ENCODE measurements around the gene LRRC61. TPM values are rescaled to one million over a fixed set of nuclear protein-coding genes. Genes with fewer than 3 reads are reported as not detected.
"Not testable (repeated sequence)": the region's sequence is repeated elsewhere in the genome, so short reads cannot be mapped to it uniquely, and the experiment has no call there.

Gene LRRC61
- polyA plus RNA-seq, 1 donor (not counting 4 experiments of a cell fraction or from before 2014, with no cell fraction given): 1.0 TPM

DNA sequence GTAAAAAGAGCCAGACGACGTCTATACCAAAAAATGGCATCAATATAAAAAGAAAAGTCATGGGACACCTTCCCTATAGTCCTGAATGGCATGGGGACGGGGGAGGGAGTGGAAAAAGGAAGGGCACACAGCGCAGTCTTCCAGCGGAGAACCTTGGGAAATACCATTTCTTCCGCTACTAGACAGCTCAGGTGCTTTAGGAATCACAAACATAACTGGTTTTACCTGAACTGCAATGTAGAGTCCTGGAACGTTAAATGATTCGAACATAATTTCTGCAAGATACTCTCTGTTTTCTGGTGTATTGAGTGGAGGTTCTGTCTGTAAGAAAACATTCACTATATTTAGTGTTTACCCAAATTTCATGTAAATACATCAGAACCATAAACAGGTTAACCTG, 28.1 kb upstream of the LRRC61 start:
- H3K27ac ChIP-seq (ENCODE audit: control insufficient read depth, insufficient read depth, low read length): not testable (repeated sequence)

GRCh38 chr7:150295614-150296013, 27.5 kb upstream of the LRRC61 start:
- H3K9ac ChIP-seq (ENCODE audit: control insufficient read depth, extremely low read depth, insufficient read depth, low read length); H3K79me2 ChIP-seq (ENCODE audit: control insufficient read depth, insufficient read depth, low read length); FAIRE-seq; H3K4me1 ChIP-seq (ENCODE audit: control insufficient read depth, extremely low read depth, insufficient read depth, low read length); dilution Hi-C loops (cut with MboI; ENCODE audit: extremely low pct_ligation_motif_present, low sequenced_read_pairs); H4K20me1 ChIP-seq (ENCODE audit: control insufficient read depth, extremely low read depth, insufficient read depth, low read length); H3K27me3 ChIP-seq (ENCODE audit: control insufficient read depth, extremely low read depth, insufficient read depth, low read length); H3K4me2 ChIP-seq (ENCODE audit: control insufficient read depth, extremely low read depth, insufficient read depth, low read depth, low read length); H2AFZ ChIP-seq (ENCODE audit: control insufficient read depth, low read length); H3K27ac ChIP-seq (ENCODE audit: control insufficient read depth, insufficient read depth, low read length); DNase-seq (ENCODE audit: low read depth, low spot score); H3K9me3 ChIP-seq (ENCODE audit: control insufficient read depth, low read depth, low read length); H3K9me1 ChIP-seq (ENCODE audit: control insufficient read depth, extremely low read depth, insufficient read depth, low read length); H3K36me3 ChIP-seq (ENCODE audit: control insufficient read depth in 2 of 2, extremely low read depth in 1 of 2, insufficient read depth in 2 of 2, low read length in 2 of 2); H3K4me3 ChIP-seq (ENCODE audit: control insufficient read depth in 2 of 3, extremely low read depth in 1 of 3, insufficient read depth in 2 of 3, low read depth in 1 of 3, low read length in 3 of 3): not testable (repeated sequence)

More for the DNA sequence above, 28.1 kb upstream of the LRRC61 start:
- H3K4me1 ChIP-seq (ENCODE audit: control insufficient read depth, extremely low read depth, insufficient read depth, low read length); H3K9ac ChIP-seq (ENCODE audit: control insufficient read depth, extremely low read depth, insufficient read depth, low read length); FAIRE-seq; H2AFZ ChIP-seq (ENCODE audit: control insufficient read depth, low read length); dilution Hi-C loops (cut with MboI; ENCODE audit: extremely low pct_ligation_motif_present, low sequenced_read_pairs); H4K20me1 ChIP-seq (ENCODE audit: control insufficient read depth, extremely low read depth, insufficient read depth, low read length); H3K4me2 ChIP-seq (ENCODE audit: control insufficient read depth, extremely low read depth, insufficient read depth, low read depth, low read length); H3K4me3 ChIP-seq (ENCODE audit: control insufficient read depth in 2 of 3, extremely low read depth in 1 of 3, insufficient read depth in 2 of 3, low read depth in 1 of 3, low read length in 3 of 3); DNase-seq (ENCODE audit: low read depth, low spot score); H3K27me3 ChIP-seq (ENCODE audit: control insufficient read depth, extremely low read depth, insufficient read depth, low read length); H3K9me3 ChIP-seq (ENCODE audit: control insufficient read depth, low read depth, low read length); H3K9me1 ChIP-seq (ENCODE audit: control insufficient read depth, extremely low read depth, insufficient read depth, low read length); H3K36me3 ChIP-seq (ENCODE audit: control insufficient read depth in 2 of 2, extremely low read depth in 1 of 2, insufficient read depth in 2 of 2, low read length in 2 of 2); H3K79me2 ChIP-seq (ENCODE audit: control insufficient read depth, insufficient read depth, low read length): not testable (repeated sequence)

GRCh38 chr7:150296802-150297201, 26.4 kb upstream of the LRRC61 start:
- FAIRE-seq; H3K36me3 ChIP-seq (ENCODE audit: control insufficient read depth in 2 of 2, extremely low read depth in 1 of 2, insufficient read depth in 2 of 2, low read length in 2 of 2); H2AFZ ChIP-seq (ENCODE audit: control insufficient read depth, low read length); H3K9me3 ChIP-seq (ENCODE audit: control insufficient read depth, low read depth, low read length); H3K4me1 ChIP-seq (ENCODE audit: control insufficient read depth, extremely low read depth, insufficient read depth, low read length); H3K27ac ChIP-seq (ENCODE audit: control insufficient read depth, insufficient read depth, low read length); H3K9ac ChIP-seq (ENCODE audit: control insufficient read depth, extremely low read depth, insufficient read depth, low read length); H4K20me1 ChIP-seq (ENCODE audit: control insufficient read depth, extremely low read depth, insufficient read depth, low read length); H3K27me3 ChIP-seq (ENCODE audit: control insufficient read depth, extremely low read depth, insufficient read depth, low read length); H3K9me1 ChIP-seq (ENCODE audit: control insufficient read depth, extremely low read depth, insufficient read depth, low read length); dilution Hi-C loops (cut with MboI; ENCODE audit: extremely low pct_ligation_motif_present, low sequenced_read_pairs); H3K4me2 ChIP-seq (ENCODE audit: control insufficient read depth, extremely low read depth, insufficient read depth, low read depth, low read length); H3K4me3 ChIP-seq (ENCODE audit: control insufficient read depth in 2 of 3, extremely low read depth in 1 of 3, insufficient read depth in 2 of 3, low read depth in 1 of 3, low read length in 3 of 3); H3K79me2 ChIP-seq (ENCODE audit: control insufficient read depth, insufficient read depth, low read length); DNase-seq (ENCODE audit: low read depth, low spot score): not testable (repeated sequence)

- H4K20me1 ChIP-seq (ENCODE audit: control insufficient read depth, extremely low read depth, insufficient read depth, low read length); H2AFZ ChIP-seq (ENCODE audit: control insufficient read depth, low read length); H3K9me3 ChIP-seq (ENCODE audit: control insufficient read depth, low read depth, low read length); H3K27me3 ChIP-seq (ENCODE audit: control insufficient read depth, extremely low read depth, insufficient read depth, low read length); H3K4me3 ChIP-seq (ENCODE audit: control insufficient read depth in 2 of 3, extremely low read depth in 1 of 3, insufficient read depth in 2 of 3, low read depth in 1 of 3, low read length in 3 of 3); H3K9me1 ChIP-seq (ENCODE audit: control insufficient read depth, extremely low read depth, insufficient read depth, low read length); H3K4me2 ChIP-seq (ENCODE audit: control insufficient read depth, extremely low read depth, insufficient read depth, low read depth, low read length); DNase-seq (ENCODE audit: low read depth, low spot score); H3K36me3 ChIP-seq (ENCODE audit: control insufficient read depth in 2 of 2, extremely low read depth in 1 of 2, insufficient read depth in 2 of 2, low read length in 2 of 2); H3K9ac ChIP-seq (ENCODE audit: control insufficient read depth, extremely low read depth, insufficient read depth, low read length); dilution Hi-C loops (cut with MboI; ENCODE audit: extremely low pct_ligation_motif_present, low sequenced_read_pairs); H3K27ac ChIP-seq (ENCODE audit: control insufficient read depth, insufficient read depth, low read length); H3K4me1 ChIP-seq (ENCODE audit: control insufficient read depth, extremely low read depth, insufficient read depth, low read length); FAIRE-seq; H3K79me2 ChIP-seq (ENCODE audit: control insufficient read depth, insufficient read depth, low read length): not testable (repeated sequence)
These were observed 25.2 kb upstream of the LRRC61 start for GRCh38 chr7:150297978-150298377.

DNA sequence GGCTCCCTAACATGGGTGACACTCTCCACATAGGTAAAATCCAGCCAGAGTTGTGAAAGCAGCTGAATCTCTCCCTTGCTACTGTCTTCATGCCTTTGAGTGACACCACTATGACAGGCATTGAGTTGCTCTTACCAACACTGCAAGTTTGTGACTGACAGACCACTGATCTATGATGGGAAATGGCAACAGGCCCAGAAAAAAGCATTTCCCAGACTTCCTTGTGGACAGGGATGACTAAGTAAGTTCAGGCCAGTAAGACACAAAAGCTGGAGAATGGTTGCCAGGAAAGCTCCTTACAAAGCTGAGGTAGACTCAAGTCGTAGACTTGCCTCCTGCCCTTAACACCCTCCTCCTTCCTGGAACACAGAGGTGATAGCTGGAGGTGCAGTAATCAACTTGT, 20.2 kb upstream of the LRRC61 start:
- H3K4me3 ChIP-seq (ENCODE audit: control insufficient read depth in 2 of 3, extremely low read depth in 1 of 3, insufficient read depth in 2 of 3, low read depth in 1 of 3, low read length in 3 of 3); H3K9me1 ChIP-seq (ENCODE audit: control insufficient read depth, extremely low read depth, insufficient read depth, low read length); FAIRE-seq; dilution Hi-C loops (cut with MboI; ENCODE audit: extremely low pct_ligation_motif_present, low sequenced_read_pairs); H3K27ac ChIP-seq (ENCODE audit: control insufficient read depth, insufficient read depth, low read length); H4K20me1 ChIP-seq (ENCODE audit: control insufficient read depth, extremely low read depth, insufficient read depth, low read length); H3K79me2 ChIP-seq (ENCODE audit: control insufficient read depth, insufficient read depth, low read length); H3K4me1 ChIP-seq (ENCODE audit: control insufficient read depth, extremely low read depth, insufficient read depth, low read length); H3K9me3 ChIP-seq (ENCODE audit: control insufficient read depth, low read depth, low read length); H3K9ac ChIP-seq (ENCODE audit: control insufficient read depth, extremely low read depth, insufficient read depth, low read length); DNase-seq (ENCODE audit: low read depth, low spot score); H3K27me3 ChIP-seq (ENCODE audit: control insufficient read depth, extremely low read depth, insufficient read depth, low read length); H3K4me2 ChIP-seq (ENCODE audit: control insufficient read depth, extremely low read depth, insufficient read depth, low read depth, low read length); H3K36me3 ChIP-seq (ENCODE audit: control insufficient read depth in 2 of 2, extremely low read depth in 1 of 2, insufficient read depth in 2 of 2, low read length in 2 of 2); H2AFZ ChIP-seq (ENCODE audit: control insufficient read depth, low read length): not testable (repeated sequence)
